Neural cell (in vitro differentiated cells): ENCODE results near the gene CUX1. TPM values are rescaled to one million over a fixed set of nuclear protein-coding genes. Genes with fewer than 3 reads are reported as not detected.
"Not testable (repeated sequence)": the region's sequence is repeated elsewhere in the genome, so short reads cannot be mapped to it uniquely, and the experiment has no call there.

ENCODE experiments used
- H2AFZ ChIP-seq: fragments of 200-600, 300-800 bp; sonication (generic), shearing (Covaris generic); 2 replicates; pipeline ENCODE4 v1.6.0; 2014; ENCODE audit warnings: low read depth, mild to moderate bottlenecking, antibody characterized with exemption, low read length, moderate library complexity
- H3F3A ChIP-seq: fragments of 200-600 bp; shearing (Covaris generic); 2 replicates; pipeline ENCODE4 v1.6.1; 2016; ENCODE audit warnings: mild to moderate bottlenecking, moderate library complexity, mixed read lengths, antibody characterized with exemption, low read length; ENCODE audit not compliant: insufficient read depth, poor library complexity, severe bottlenecking
- H3K27ac ChIP-seq: fragments of 200-600, 300-800 bp; sonication (generic), shearing (Covaris generic); 2 replicates; pipeline ENCODE4 v1.5.1; 2014; ENCODE audit warnings: mild to moderate bottlenecking, low read length, moderate library complexity
- H3K27me3 ChIP-seq: fragments of 300-800, 200-600 bp; sonication (generic), shearing (Covaris generic); 2 replicates; pipeline ENCODE4 v1.6.0; 2014; ENCODE audit warnings: mild to moderate bottlenecking, low read depth, low read length, moderate library complexity; ENCODE audit not compliant: insufficient read depth
- H3K36me3 ChIP-seq: fragments of 300-800, 200-600 bp; sonication (generic), shearing (Covaris generic); 2 replicates; pipeline ENCODE4 v1.5.1; 2014; ENCODE audit warnings: mild to moderate bottlenecking, antibody characterized with exemption, low read length, moderate library complexity; ENCODE audit not compliant: insufficient read depth
- H3K4me2 ChIP-seq: fragments of 300-800, 200-600 bp; sonication (generic), shearing (Covaris generic); 2 replicates; pipeline ENCODE4 v1.6.0; 2014; ENCODE audit warnings: mild to moderate bottlenecking, low read length
- H3K4me3 ChIP-seq: fragments of 300-800, 200-600 bp; sonication (generic), shearing (Covaris generic); 2 replicates; pipeline ENCODE4 v1.5.1; 2014; ENCODE audit warnings: mild to moderate bottlenecking, low read length, moderate library complexity
- H3K79me2 ChIP-seq: fragments of 200-600 bp; shearing (Covaris generic); replicated peaks from 2 replicates; pipeline ENCODE4 v1.6.0; 2014; ENCODE audit warnings: mild to moderate bottlenecking, low read length, moderate library complexity; ENCODE audit not compliant: insufficient read depth
- H3K9ac ChIP-seq: fragments of 300-800, 200-600 bp; sonication (generic), shearing (Covaris generic); 2 replicates; pipeline ENCODE4 v1.6.1; 2016; ENCODE audit warnings: mild to moderate bottlenecking, low read length, mixed read lengths
- H3K9me2 ChIP-seq: fragments of 200-600 bp; shearing (Covaris generic); 2 replicates; pipeline ENCODE4 v1.6.1; 2016; ENCODE audit warnings: mild to moderate bottlenecking, low read length, mixed read lengths; ENCODE audit not compliant: insufficient read depth
- H3K9me3 ChIP-seq: fragments of 200-600, 300-800 bp; sonication (generic), shearing (Covaris generic); 2 replicates; pipeline ENCODE4 v1.6.1; 2016; ENCODE audit warnings: mild to moderate bottlenecking, mixed run types, low read length, moderate library complexity, mixed read lengths
- H4K20me1 ChIP-seq: fragments of 200-600 bp; shearing (Covaris generic); 2 replicates; pipeline ENCODE4 v1.6.1; 2016; ENCODE audit warnings: mild to moderate bottlenecking, mixed run types; ENCODE audit not compliant: insufficient read depth
- EP300 ChIP-seq: fragments of 450-650 bp; conservative IDR thresholded peaks from 2 replicates; pipeline ENCODE4 v1.6.1; 2014; ENCODE audit warnings: antibody characterized with exemption, mild to moderate bottlenecking, moderate library complexity; ENCODE audit not compliant: poor library complexity, severe bottlenecking
- EZH2 ChIP-seq: fragments of 200-600, 300-800 bp; shearing (Covaris generic), sonication (generic); IDR thresholded peaks from 2 replicates; pipeline ENCODE4 v1.6.1; 2014; ENCODE audit warnings: antibody characterized with exemption, low read length, borderline replicate concordance, mild to moderate bottlenecking; ENCODE audit not compliant: insufficient read depth, poor library complexity, severe bottlenecking
- MXI1 ChIP-seq: fragments of 450-650 bp; conservative IDR thresholded peaks from 2 replicates; pipeline ENCODE4 v1.6.1; 2014; ENCODE audit warnings: antibody characterized with exemption, mild to moderate bottlenecking; ENCODE audit not compliant: poor library complexity, severe bottlenecking
- POLR2AphosphoS5 ChIP-seq: IDR thresholded peaks from 2 replicates; pipeline ENCODE4 v1.6.1; 2012
- RAD21 ChIP-seq: fragments of 450-650 bp; conservative IDR thresholded peaks from 2 replicates; pipeline ENCODE4 v1.6.1; 2014; ENCODE audit warnings: antibody characterized with exemption, mild to moderate bottlenecking, moderate library complexity
- REST ChIP-seq: IDR thresholded peaks from 2 replicates; pipeline ENCODE4 v1.6.1; 2012; ENCODE audit warnings: borderline replicate concordance
- SMC3 ChIP-seq: fragments of 450-650 bp; conservative IDR thresholded peaks from 2 replicates; pipeline ENCODE4 v1.6.1; 2014; ENCODE audit warnings: antibody characterized with exemption, mild to moderate bottlenecking, moderate library complexity; ENCODE audit not compliant: poor library complexity
- TAF1 ChIP-seq: IDR thresholded peaks from 2 replicates; pipeline ENCODE4 v1.6.1; 2012; ENCODE audit warnings: low read depth
- polyA plus RNA-seq: library from polyadenylated mRNA; depleted of rRNA; stranded (reverse); fragments of >200 nt; gene quantifications from 2 replicates; pipeline ENCODE4 v1.2.3, GENCODE V29; 2014

Gene CUX1
- polyA plus RNA-seq, 1 donor from 2014 or later = 26.6 TPM

GRCh38 chr7:101788517-101788916 is 28.9 kb upstream of the CUX1 start:
- H3K9ac ChIP-seq = no peak overlapping the region
- no peak overlapping the region for H3K4me2 ChIP-seq
- H3K4me3 ChIP-seq = no peak overlapping the region
- no peak overlapping the region for H3K27ac ChIP-seq
- no peak overlapping the region for H2AFZ ChIP-seq
- no peaks in the 10 kb centered on the region for H3F3A ChIP-seq
- no peaks in the 10 kb centered on the region for H4K20me1 ChIP-seq
- H3K79me2 ChIP-seq = no peaks in the 10 kb centered on the region
- H3K9me3 ChIP-seq = no peaks in the 10 kb centered on the region
- H3K27me3 ChIP-seq = no peaks in the 10 kb centered on the region
- TF ChIP-seq EP300 (no peak), EZH2 (no peak), TAF1 (no peak), MXI1 (no peak), REST (no peak), RAD21 (no peak)
- no peaks in the 10 kb centered on the region for H3K9me2 ChIP-seq
- no peaks in the 10 kb centered on the region for H3K36me3 ChIP-seq

GRCh38 chr7:101790566-101791293 is 26.7 kb upstream of the CUX1 start:
- H3K9ac ChIP-seq = no peak overlapping the region
- no peak overlapping the region for H3K4me3 ChIP-seq
- H3K9me3 ChIP-seq = no peaks in the 10 kb centered on the region
- no peak overlapping the region for H2AFZ ChIP-seq
- H3K36me3 ChIP-seq = no peaks in the 10 kb centered on the region
- H3K79me2 ChIP-seq = no peaks in the 10 kb centered on the region
- H3K9me2 ChIP-seq = no peaks in the 10 kb centered on the region
- no peak for TF ChIP-seq SMC3
- no peak for TF ChIP-seq TAF1
- no peak for TF ChIP-seq MXI1
- no peak overlapping the region for H3K27ac ChIP-seq
- H3K4me2 ChIP-seq = no peak overlapping the region
- H3F3A ChIP-seq = no peaks in the 10 kb centered on the region
- no peaks in the 10 kb centered on the region for H3K27me3 ChIP-seq
- no peaks in the 10 kb centered on the region for H4K20me1 ChIP-seq

GRCh38 chr7:101792051-101792681 is 25.3 kb upstream of the CUX1 start:
- H3K27me3 ChIP-seq = no peaks in the 10 kb centered on the region
- H3K9ac ChIP-seq = no peak overlapping the region
- TF ChIP-seq REST (no peak), SMC3 (no peak), POLR2AphosphoS5 (no peak), EP300 (no peak), MXI1 (no peak), EZH2 (no peak), TAF1 (no peak)
- no peaks in the 10 kb centered on the region for H3K36me3 ChIP-seq
- H3K27ac ChIP-seq = no peak overlapping the region
- H3K4me2 ChIP-seq = no peak overlapping the region
- H4K20me1 ChIP-seq = no peaks in the 10 kb centered on the region
- no peaks in the 10 kb centered on the region for H3K9me2 ChIP-seq
- no peaks in the 10 kb centered on the region for H3F3A ChIP-seq
- no peak overlapping the region for H3K4me3 ChIP-seq
- no peaks in the 10 kb centered on the region for H3K9me3 ChIP-seq
- H3K79me2 ChIP-seq = no peaks in the 10 kb centered on the region
- no peak overlapping the region for H2AFZ ChIP-seq

- not testable (repeated sequence) for H3K9me3 ChIP-seq, H3F3A ChIP-seq, H3K36me3 ChIP-seq, H3K4me3 ChIP-seq, H4K20me1 ChIP-seq, H3K79me2 ChIP-seq, H2AFZ ChIP-seq, H3K27me3 ChIP-seq, H3K9ac ChIP-seq, H3K9me2 ChIP-seq, H3K4me2 ChIP-seq, H3K27ac ChIP-seq
Measured at GRCh38 chr7:101792682-101793071, 24.7 kb upstream of the CUX1 start.
